Measurements from ENCODE around the gene PDGFRA. TPM values are rescaled to one million over a fixed set of nuclear protein-coding genes. Genes with fewer than 3 reads are reported as not detected.

PDGFRA gene
- polyA plus RNA-seq, 1 donor from 2014 or later, result 0.43 TPM

GRCh38 chr4:54229631-54230483 is 764 bp downstream of the PDGFRA start:
- Histone ChIP-seq H3K79me2 (replicated peaks; ENCODE audit: insufficient read depth, low read length) (no peaks in the 10 kb centered on the region), H3K27me3 (ENCODE audit: insufficient read depth, low read depth, low read length) (peaks cover 87% of the 10 kb centered on the region), H3K4me2 (ENCODE audit: low read length) (no peak overlapping the region), H3K4me3 (ENCODE audit: low read length) (peak overlapping the region; percentile 15), H3K9me3 (ENCODE audit: low read length) (no peaks in the 10 kb centered on the region), H3K36me3 (ENCODE audit: insufficient read depth, low read length) (no peaks in the 10 kb centered on the region), H3K27ac (ENCODE audit: low read length) (no peak overlapping the region), H3F3A (ENCODE audit: insufficient read depth, low read length, poor library complexity, severe bottlenecking) (no peaks in the 10 kb centered on the region), H3K9me2 (ENCODE audit: insufficient read depth, low read length) (no peaks in the 10 kb centered on the region), H3K9ac (ENCODE audit: low read length) (no peak overlapping the region), H4K20me1 (ENCODE audit: insufficient read depth) (no peaks in the 10 kb centered on the region), H2AFZ (ENCODE audit: low read depth, low read length) (no peak overlapping the region)
- peak; percentile 91 for TF ChIP-seq EZH2 (IDR thresholded peaks at IDR 0.05; ENCODE audit: borderline replicate concordance, insufficient read depth, low read length, poor library complexity, severe bottlenecking)
- TF ChIP-seq EP300 (conservative IDR thresholded peaks at IDR 0.05; ENCODE audit: poor library complexity, severe bottlenecking), result no peak
- TF ChIP-seq RAD21 (conservative IDR thresholded peaks at IDR 0.05), result no peak

GRCh38 chr4:54230484-54231418 is 1.7 kb downstream of the PDGFRA start:
- Histone ChIP-seq H3K27ac (ENCODE audit: low read length) (no peak overlapping the region), H3K9ac (ENCODE audit: low read length) (no peak overlapping the region), H3K4me3 (ENCODE audit: low read length) (no peak overlapping the region), H2AFZ (ENCODE audit: low read depth, low read length) (no peak overlapping the region), H3K36me3 (ENCODE audit: insufficient read depth, low read length) (no peaks in the 10 kb centered on the region), H3K79me2 (replicated peaks; ENCODE audit: insufficient read depth, low read length) (no peaks in the 10 kb centered on the region), H3F3A (ENCODE audit: insufficient read depth, low read length, poor library complexity, severe bottlenecking) (no peaks in the 10 kb centered on the region), H3K27me3 (ENCODE audit: insufficient read depth, low read depth, low read length) (peaks cover 78% of the 10 kb centered on the region), H3K9me3 (ENCODE audit: low read length) (no peaks in the 10 kb centered on the region), H3K9me2 (ENCODE audit: insufficient read depth, low read length) (no peaks in the 10 kb centered on the region), H3K4me2 (ENCODE audit: low read length) (no peak overlapping the region), H4K20me1 (ENCODE audit: insufficient read depth) (no peaks in the 10 kb centered on the region)
- TF ChIP-seq EZH2 (IDR thresholded peaks at IDR 0.05; ENCODE audit: borderline replicate concordance, insufficient read depth, low read length, poor library complexity, severe bottlenecking), result peak; percentile 96
- no peak for TF ChIP-seq RAD21 (conservative IDR thresholded peaks at IDR 0.05)

GRCh38 chr4:54231419-54231767 is 2.3 kb downstream of the PDGFRA start:
- Histone ChIP-seq H3K36me3 (ENCODE audit: insufficient read depth, low read length) (no peaks in the 10 kb centered on the region), H3K9ac (ENCODE audit: low read length) (no peak overlapping the region), H4K20me1 (ENCODE audit: insufficient read depth) (no peaks in the 10 kb centered on the region), H3K79me2 (replicated peaks; ENCODE audit: insufficient read depth, low read length) (no peaks in the 10 kb centered on the region), H3K4me3 (ENCODE audit: low read length) (peak overlapping the region; percentile 94), H3K27me3 (ENCODE audit: insufficient read depth, low read depth, low read length) (peaks cover 72% of the 10 kb centered on the region), H3F3A (ENCODE audit: insufficient read depth, low read length, poor library complexity, severe bottlenecking) (no peaks in the 10 kb centered on the region), H3K27ac (ENCODE audit: low read length) (no peak overlapping the region), H2AFZ (ENCODE audit: low read depth, low read length) (no peak overlapping the region), H3K4me2 (ENCODE audit: low read length) (no peak overlapping the region), H3K9me2 (ENCODE audit: insufficient read depth, low read length) (no peaks in the 10 kb centered on the region), H3K9me3 (ENCODE audit: low read length) (no peaks in the 10 kb centered on the region)
- TF ChIP-seq POLR2AphosphoS5 (IDR thresholded peaks at IDR 0.05) (no peak), REST (IDR thresholded peaks at IDR 0.05; ENCODE audit: borderline replicate concordance) (no peak), CTCF (IDR thresholded peaks at IDR 0.05; ENCODE audit: poor library complexity, severe bottlenecking) (no peak), MXI1 (conservative IDR thresholded peaks at IDR 0.05; ENCODE audit: poor library complexity, severe bottlenecking) (no peak), EZH2 (IDR thresholded peaks at IDR 0.05; ENCODE audit: borderline replicate concordance, insufficient read depth, low read length, poor library complexity, severe bottlenecking) (no peak), RAD21 (conservative IDR thresholded peaks at IDR 0.05) (no peak), EP300 (conservative IDR thresholded peaks at IDR 0.05; ENCODE audit: poor library complexity, severe bottlenecking) (no peak)

Measured in neural cell (in vitro differentiated cells).